Kidney (tissue), 14 donors: Measurements from ENCODE around the gene RNF141. TPM values are rescaled to one million over a fixed set of nuclear protein-coding genes. Genes with fewer than 3 reads are reported as not detected.

Source experiments
- DNase-seq, 5 donors: peaks; one replicate each; pipeline ENCODE4 v3.0.0-alpha.2; 2013 to 2020
- FAIRE-seq: peaks from 2 replicates; lab custom pipeline; 2012; peaks lifted over from hg19 to GRCh38; lab: Jason Lieb, UNC
- H3K27ac ChIP-seq, 2 donors: one replicate each; pipeline ENCODE4 v1.7.0; 2013; ENCODE audit warnings: low read depth in 2 of 2, low read length in 2 of 2, inconsistent platforms in 1 of 2
- H3K27me3 ChIP-seq: one replicate; pipeline ENCODE4 v1.7.1; 2013; ENCODE audit warnings: low read length, inconsistent platforms; ENCODE audit not compliant: control insufficient read depth, insufficient read depth
- H3K36me3 ChIP-seq, 3 donors: one replicate each; pipeline versions ENCODE4 v1.7.0 to v1.7.1; 2013; ENCODE audit warnings: low read length in 3 of 3, control low read depth in 1 of 3, inconsistent platforms in 1 of 3; ENCODE audit not compliant: insufficient read depth in 3 of 3, control insufficient read depth in 2 of 3
- H3K4me1 ChIP-seq, 3 donors: one replicate each; pipeline versions ENCODE4 v1.7.0 to v1.7.1; 2013; ENCODE audit warnings: low read length in 3 of 3, inconsistent platforms in 1 of 3, low read depth in 1 of 3; ENCODE audit not compliant: control insufficient read depth in 2 of 3, insufficient read depth in 2 of 3
- H3K4me3 ChIP-seq, 3 donors: one replicate each; pipeline versions ENCODE4 v1.7.0 to v1.8.1; 2013; ENCODE audit warnings: low read length in 3 of 3, control low read depth in 1 of 3, inconsistent platforms in 1 of 3
- H3K9ac ChIP-seq, 3 donors: one replicate each; pipeline versions ENCODE4 v1.7.0 to v1.7.1; 2013; ENCODE audit warnings: low read length in 3 of 3, control low read depth in 1 of 3, inconsistent platforms in 1 of 3
- H3K9me3 ChIP-seq, 3 donors: one replicate each; pipeline versions ENCODE4 v1.7.0 to v1.7.1; 2013; ENCODE audit warnings: low read length in 3 of 3, control low read depth in 1 of 3, inconsistent platforms in 1 of 3; ENCODE audit not compliant: control insufficient read depth in 2 of 3, insufficient read depth in 1 of 3
- intact Hi-C: fragments of 100-400 bp; cut with DNase I; formaldehyde crosslinking; loops from one replicate; pipeline ENCODE4 v1.11.1; 2022
- polyA plus RNA-seq: library from polyadenylated mRNA; stranded (reverse); fragments of 350-450 nt; fragmentation: Illumina TruSeq; extraction: RNeasy Lipid Tissue Mini Kit (QIAGEN cat#74804); gene quantifications from one replicate; pipeline ENCODE4 v1.2.3, GENCODE V29; 2014; ENCODE audit warnings: low read depth, low replicate concordance; ENCODE audit not compliant: insufficient read depth
- total RNA-seq: library from RNA; stranded (reverse); fragmentation: NEBNext Ultra II Directional; extraction: Animal tissue kit (Norgen Biotek cat#: 25700); gene quantifications from one replicate; pipeline ENCODE4 v1.2.1, GENCODE V29; 2021
- TF ChIP-seq, protein P1 (sequence below): IDR thresholded peaks from 3 replicates; pipeline ENCODE4 v1.5.1; 2012; ENCODE audit warnings: mild to moderate bottlenecking, moderate library complexity, borderline replicate concordance; ENCODE audit not compliant: insufficient read depth; ENCODE audit errors: extremely low read depth
- donor health status: control.
- donor health status: control.
- donor health status: control.
- donor health status: control.
- donor health status: control.
- donor health status: DM: yes; HTN: yes; CAD: no.
- donor health status: Normal renal cell carcinoma (clear cell type).

RNF141 gene
- total and polyA plus RNA-seq, 2 donors from 2014 or later = 20.5 to 35.8 TPM

DNA sequence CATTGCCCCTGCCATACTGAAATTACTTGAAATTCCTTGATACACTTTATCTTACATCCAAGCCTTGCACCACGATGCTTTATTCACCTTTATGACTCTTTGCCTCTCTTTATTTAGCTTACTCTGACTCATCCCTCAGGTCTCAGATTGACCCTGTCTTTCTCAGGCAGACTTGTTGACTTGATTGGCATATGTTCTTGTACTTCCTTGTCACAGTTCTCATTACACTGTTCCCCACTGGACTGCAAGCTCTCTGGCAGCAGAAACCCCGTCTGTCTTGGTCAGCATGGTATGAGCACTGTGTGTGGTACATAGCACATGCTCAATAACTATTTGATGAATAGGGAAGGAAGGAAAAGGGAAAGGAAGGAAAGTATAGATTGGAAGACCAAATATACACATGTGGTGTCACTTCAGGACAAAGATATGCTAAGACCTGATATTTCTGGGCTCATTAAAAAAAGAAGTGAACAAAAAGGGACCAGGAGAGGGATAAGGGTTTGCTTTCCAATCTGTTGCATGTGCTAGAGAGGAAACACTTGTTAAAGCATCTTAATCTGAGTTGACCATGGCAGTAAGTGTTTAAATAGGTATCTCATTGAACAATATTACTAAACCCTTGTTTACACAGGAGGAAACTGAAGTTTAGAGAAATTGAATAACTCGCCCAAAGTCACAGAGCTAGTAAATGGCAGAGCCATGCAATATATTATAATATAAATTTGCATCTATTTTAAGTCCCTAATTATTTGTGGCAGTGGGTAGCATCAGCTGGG lies 20.2 kb upstream of the RNF141 start:
- FAIRE-seq = no peak
- TF ChIP-seq, protein P1, sequence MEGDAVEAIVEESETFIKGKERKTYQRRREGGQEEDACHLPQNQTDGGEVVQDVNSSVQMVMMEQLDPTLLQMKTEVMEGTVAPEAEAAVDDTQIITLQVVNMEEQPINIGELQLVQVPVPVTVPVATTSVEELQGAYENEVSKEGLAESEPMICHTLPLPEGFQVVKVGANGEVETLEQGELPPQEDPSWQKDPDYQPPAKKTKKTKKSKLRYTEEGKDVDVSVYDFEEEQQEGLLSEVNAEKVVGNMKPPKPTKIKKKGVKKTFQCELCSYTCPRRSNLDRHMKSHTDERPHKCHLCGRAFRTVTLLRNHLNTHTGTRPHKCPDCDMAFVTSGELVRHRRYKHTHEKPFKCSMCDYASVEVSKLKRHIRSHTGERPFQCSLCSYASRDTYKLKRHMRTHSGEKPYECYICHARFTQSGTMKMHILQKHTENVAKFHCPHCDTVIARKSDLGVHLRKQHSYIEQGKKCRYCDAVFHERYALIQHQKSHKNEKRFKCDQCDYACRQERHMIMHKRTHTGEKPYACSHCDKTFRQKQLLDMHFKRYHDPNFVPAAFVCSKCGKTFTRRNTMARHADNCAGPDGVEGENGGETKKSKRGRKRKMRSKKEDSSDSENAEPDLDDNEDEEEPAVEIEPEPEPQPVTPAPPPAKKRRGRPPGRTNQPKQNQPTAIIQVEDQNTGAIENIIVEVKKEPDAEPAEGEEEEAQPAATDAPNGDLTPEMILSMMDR = no peak
- no peak overlapping the region for H3K4me3 ChIP-seq
- DNase-seq = no peak
- H3K4me1 ChIP-seq = no peaks in the 10 kb centered on the region
- H3K27me3 ChIP-seq = no peaks in the 10 kb centered on the region
- no peak overlapping the region for H3K27ac ChIP-seq
- H3K9ac ChIP-seq = no peak overlapping the region
- H3K36me3 ChIP-seq = no peaks in the 10 kb centered on the region
- intact Hi-C loops = no loop called here
- H3K9me3 ChIP-seq = no peaks in the 10 kb centered on the region

DNA sequence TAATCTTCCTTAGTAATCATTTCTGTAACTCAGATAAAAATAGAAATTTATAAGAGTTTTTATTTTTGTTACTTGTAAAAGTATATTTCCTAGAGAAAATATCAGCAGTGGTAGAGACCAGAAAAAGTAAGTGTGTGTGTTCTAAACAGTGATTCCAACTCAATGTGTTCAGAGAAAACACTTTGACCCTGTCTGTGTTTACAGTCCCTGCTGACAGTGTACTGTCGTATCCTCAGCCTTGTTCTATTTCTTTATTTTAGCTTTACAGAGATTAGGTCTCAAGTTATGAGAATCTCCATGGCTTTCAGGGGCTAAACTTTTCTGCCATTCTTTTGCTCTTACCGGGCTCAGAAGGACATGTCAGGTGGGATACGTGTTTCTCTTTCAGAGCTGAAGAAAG lies 17.3 kb upstream of the RNF141 start:
- no peak overlapping the region for H3K4me3 ChIP-seq
- no peak overlapping the region for H3K27ac ChIP-seq
- H3K9ac ChIP-seq = no peak overlapping the region
- H3K4me1 ChIP-seq = no peaks in the 10 kb centered on the region
- TF ChIP-seq, protein P1 = no peak
- DNase-seq (no peak), FAIRE-seq (no peak)
- H3K27me3 ChIP-seq = no peaks in the 10 kb centered on the region
- H3K9me3 ChIP-seq = no peaks in the 10 kb centered on the region
- no peaks in the 10 kb centered on the region for H3K36me3 ChIP-seq
- intact Hi-C loops = no loop called here

DNA sequence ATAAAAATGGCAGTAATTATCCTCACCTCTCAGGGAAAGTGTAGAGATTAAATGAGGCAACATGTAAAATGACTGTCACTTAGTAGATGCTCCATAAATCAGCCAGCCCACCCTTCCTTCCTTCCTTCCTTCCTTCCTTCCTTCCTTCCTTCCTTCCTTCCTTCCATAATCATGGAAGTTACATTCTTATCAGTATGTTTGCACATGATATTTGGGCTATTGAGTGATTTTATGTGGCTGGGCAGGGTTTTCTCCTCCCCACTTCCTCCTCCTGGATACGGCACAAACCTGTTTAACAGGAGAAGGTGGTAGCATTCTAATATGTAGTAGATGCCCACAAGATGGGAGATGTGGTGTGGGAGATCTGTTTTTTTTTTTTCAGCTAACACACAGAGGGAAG lies 15.6 kb upstream of the RNF141 start:
- no peaks in the 10 kb centered on the region for H3K27me3 ChIP-seq
- no peak overlapping the region for H3K27ac ChIP-seq
- TF ChIP-seq, protein P1 = no peak
- no peaks in the 10 kb centered on the region for H3K4me1 ChIP-seq
- no peak overlapping the region for H3K4me3 ChIP-seq
- no peak overlapping the region for H3K9ac ChIP-seq
- no peaks in the 10 kb centered on the region for H3K36me3 ChIP-seq
- FAIRE-seq (no peak), DNase-seq (no peak)
- intact Hi-C loops = no loop called here
- no peaks in the 10 kb centered on the region for H3K9me3 ChIP-seq
